Heart right ventricle (tissue), 16 donors: ENCODE measurements around the gene OR10AD1. TPM values are rescaled to one million over a fixed set of nuclear protein-coding genes. Genes with fewer than 3 reads are reported as not detected.

Experiments used
- ATAC-seq, 8 donors: fragments of 200-7000 bp; cut with Tn5 transposase; one replicate each; pipeline ENCODE4 v1.9.1; 2020; ENCODE audit warnings: mild to moderate bottlenecking in 8 of 8, moderate library complexity in 8 of 8, moderate number of reproducible peaks in 1 of 8
- DNase-seq, 2 donors: peaks; one replicate each; pipeline ENCODE4 v3.0.0-alpha.2; 2020
- H3K27ac ChIP-seq, 10 donors: fragments of 200-600 bp; sonication (generic) in 2 of 10; one replicate each; pipeline versions ENCODE4 v1.5.0 to v1.8.0; 2020 to 2022; ENCODE audit warnings: mild to moderate bottlenecking in 3 of 10
- H3K27me3 ChIP-seq, 7 donors: fragments of 200-600 bp; one replicate each; pipeline ENCODE4 v1.8.0; 2021 to 2022; ENCODE audit warnings: mild to moderate bottlenecking in 2 of 7
- H3K36me3 ChIP-seq, 9 donors: fragments of 200-600 bp; sonication (generic) in 1 of 9; one replicate each; pipeline versions ENCODE4 v1.5.0 to v1.8.0; 2020 to 2022; ENCODE audit warnings: mild to moderate bottlenecking in 2 of 9
- H3K4me1 ChIP-seq, 9 donors: fragments of 200-600 bp; sonication (generic) in 1 of 9; one replicate each; pipeline versions ENCODE4 v1.5.0 to v1.8.0; 2020 to 2022; ENCODE audit warnings: mild to moderate bottlenecking in 4 of 9
- H3K4me3 ChIP-seq, 10 donors: fragments of 200-600 bp; sonication (generic) in 2 of 10; one replicate each; pipeline versions ENCODE4 v1.5.0 to v1.8.0; 2020 to 2022; ENCODE audit warnings: mild to moderate bottlenecking in 7 of 10, moderate library complexity in 2 of 10
- H3K9me3 ChIP-seq, 11 donors: fragments of 200-600 bp in 10 of 11; sonication (generic) in 2 of 11; one replicate each; pipeline versions ENCODE4 v1.5.0 to v1.8.0; 2013 to 2022; ENCODE audit warnings: mild to moderate bottlenecking in 2 of 11, control low read depth in 1 of 11, moderate library complexity in 1 of 11
- WGBS, 2 donors: extraction: QIAGEN DNeasy Blood & Tissue Kit; methylation state at CpG; one replicate each; pipeline ENCODE4 v1.1.7; 2013; ENCODE audit warnings: inconsistent platforms in 1 of 2; 5-methylcytosine and 5-hydroxymethylcytosine counted together
- intact Hi-C, 10 donors: fragments of 100-400 bp; cut with DNase I; formaldehyde crosslinking; loops; one replicate each; pipeline versions ENCODE4 v1.11.1 to v1.14.2; 2022
- polyA plus RNA-seq, 2 donors: library from polyadenylated mRNA; stranded (reverse); fragments of 200-250 nt; gene quantifications; one replicate each; pipeline ENCODE4 v1.2.3, GENCODE V29; 2013
- total RNA-seq, 10 donors: library from RNA; stranded (reverse); fragmentation: NEBNext Ultra II Directional in 3 of 10; extraction: Animal tissue kit (Norgen Biotek cat#: 25700) in 3 of 10; gene quantifications; one replicate each; pipeline versions ENCODE4 v1.2.1 to v1.2.4, GENCODE V29; 2021 to 2023
- TF ChIP-seq, protein P1 (sequence below), 9 donors: fragments of 200-600 bp; sonication (generic) in 2 of 9; IDR thresholded peaks; one replicate each; pipeline versions ENCODE4 v1.5.0 to v1.8.0; 2021 to 2022; ENCODE audit warnings: antibody characterized with exemption in 9 of 9, mild to moderate bottlenecking in 5 of 9, moderate library complexity in 1 of 9
- donor health status: Arrhythmogenic right ventricular cardiomyopathy.
- donor health status: ischemic (EF 13 %, LVEDD 7.1; RV severe dilation, severe dysfunction).
- donor health status: healthy with polysubstance abuse.
- donor health status: DM: no; HTN: yes; CAD: no.
- donor health status: DM: no; HTN: no; CAD: no.
- donor health status: ischemic (EF 25% LVEDD 6.9; RV normal size, moderate dysfunction).
- donor health status: ischemic (EF 25% LVEDD 5.7; RV mildly dilated, moderate dysfunction).
- donor health status: healthy.
- donor health status: DM: yes; HTN: yes; CAD: no.
- donor health status: Ischemic cardiomyopathy.
- donor health status: ischemic (EF 35%, LVEDD 5.7; RV mildly dilated, moderate dysfunction).
- donor health status: nonischemic (EF 11% LVEDD 7.7; RV severe dilation, severe dysfunction).
- donor health status: DM: yes; HTN: yes; CAD: no.
- donor health status: PGD.
- donor health status: ischemic (EF 29% LVEDD 5.4; RV normal size, mild dysfunction).
- donor health status: nonischemic (EF 23%, LVEDD 6.1; RV moderate dilation, normal function).

OR10AD1 gene
- total and polyA plus RNA-seq, 12 donors = not detected

DNA sequence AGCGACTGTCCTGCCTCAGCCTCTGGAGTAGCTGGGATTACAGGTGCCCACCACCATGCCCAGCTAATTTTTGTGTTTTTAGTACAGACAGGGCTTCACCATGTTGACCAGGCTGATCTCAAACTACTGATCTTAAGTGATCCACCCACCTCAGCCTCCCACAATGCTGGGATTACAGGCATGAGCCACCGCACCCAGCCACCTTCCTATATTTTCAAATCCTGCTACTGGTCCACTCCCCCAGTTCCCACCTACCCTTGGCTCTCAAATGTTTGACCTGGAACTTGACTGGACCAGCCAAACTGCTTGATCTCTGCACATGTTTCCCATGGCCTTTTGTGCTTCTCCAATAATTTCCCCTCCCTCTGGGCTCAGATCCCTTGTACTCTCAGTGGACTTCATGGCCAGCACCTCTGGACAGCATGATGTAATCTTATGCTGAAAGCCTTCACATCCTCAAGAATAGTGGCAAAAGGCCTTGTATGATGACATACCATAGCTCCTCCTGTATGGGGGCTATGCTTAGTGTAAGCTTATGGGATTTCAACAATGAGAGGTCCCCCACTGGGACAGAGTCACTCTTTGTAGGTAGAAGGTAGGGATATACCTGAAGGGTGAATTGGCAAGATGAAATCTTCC is 22.1 kb downstream of the OR10AD1 start:
- ATAC-seq (peak in 2 of 8 donors; percentile 26 to 34), DNase-seq (no peak)
- Histone ChIP-seq H3K27ac (peak overlapping the region in 2 of 10 donors; percentile 6 to 21), H3K27me3 (peaks cover 0 to 96% (median 79%) of the 10 kb centered on the region in 7 donors), H3K36me3 (no peaks in the 10 kb centered on the region), H3K9me3 (no peaks in the 10 kb centered on the region), H3K4me3 (no peak overlapping the region), H3K4me1 (peaks cover 0 to 27% (median 22%) of the 10 kb centered on the region in 9 donors)
- TF ChIP-seq, protein P1, sequence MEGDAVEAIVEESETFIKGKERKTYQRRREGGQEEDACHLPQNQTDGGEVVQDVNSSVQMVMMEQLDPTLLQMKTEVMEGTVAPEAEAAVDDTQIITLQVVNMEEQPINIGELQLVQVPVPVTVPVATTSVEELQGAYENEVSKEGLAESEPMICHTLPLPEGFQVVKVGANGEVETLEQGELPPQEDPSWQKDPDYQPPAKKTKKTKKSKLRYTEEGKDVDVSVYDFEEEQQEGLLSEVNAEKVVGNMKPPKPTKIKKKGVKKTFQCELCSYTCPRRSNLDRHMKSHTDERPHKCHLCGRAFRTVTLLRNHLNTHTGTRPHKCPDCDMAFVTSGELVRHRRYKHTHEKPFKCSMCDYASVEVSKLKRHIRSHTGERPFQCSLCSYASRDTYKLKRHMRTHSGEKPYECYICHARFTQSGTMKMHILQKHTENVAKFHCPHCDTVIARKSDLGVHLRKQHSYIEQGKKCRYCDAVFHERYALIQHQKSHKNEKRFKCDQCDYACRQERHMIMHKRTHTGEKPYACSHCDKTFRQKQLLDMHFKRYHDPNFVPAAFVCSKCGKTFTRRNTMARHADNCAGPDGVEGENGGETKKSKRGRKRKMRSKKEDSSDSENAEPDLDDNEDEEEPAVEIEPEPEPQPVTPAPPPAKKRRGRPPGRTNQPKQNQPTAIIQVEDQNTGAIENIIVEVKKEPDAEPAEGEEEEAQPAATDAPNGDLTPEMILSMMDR (IDR thresholded peaks at IDR 0.05) = no peak
- 84 to 92% methylated on average over 2 of the region's 2 CpGs for WGBS, 2 donors
- intact Hi-C loops = loop anchor here in 1 of 10 donors (10.0 kb wide), 1 partner anchor 444 kb away; no protein-coding TSS in a partner anchor

DNA sequence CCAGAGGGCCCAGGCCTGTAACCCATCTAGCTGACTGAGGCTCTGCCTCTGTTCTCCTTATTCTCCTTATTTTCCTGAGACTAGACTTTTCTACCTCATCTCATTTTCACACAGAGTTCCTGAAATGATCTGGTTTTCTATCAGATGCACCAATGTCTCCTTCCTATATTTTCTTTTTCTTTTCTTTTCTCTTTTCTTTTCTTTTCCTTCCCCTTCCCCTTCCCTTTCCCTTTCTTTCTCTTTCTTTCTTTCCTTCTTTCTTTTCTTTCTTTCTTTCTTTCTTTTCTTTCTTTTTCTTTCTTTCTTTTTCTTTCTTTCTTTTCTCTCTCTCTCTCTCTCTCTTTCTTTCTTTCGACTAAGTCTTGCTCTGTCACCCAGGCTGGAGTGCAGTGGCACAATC is 22.7 kb downstream of the OR10AD1 start:
- TF ChIP-seq, protein P1 (IDR thresholded peaks at IDR 0.05) = no peak

DNA sequence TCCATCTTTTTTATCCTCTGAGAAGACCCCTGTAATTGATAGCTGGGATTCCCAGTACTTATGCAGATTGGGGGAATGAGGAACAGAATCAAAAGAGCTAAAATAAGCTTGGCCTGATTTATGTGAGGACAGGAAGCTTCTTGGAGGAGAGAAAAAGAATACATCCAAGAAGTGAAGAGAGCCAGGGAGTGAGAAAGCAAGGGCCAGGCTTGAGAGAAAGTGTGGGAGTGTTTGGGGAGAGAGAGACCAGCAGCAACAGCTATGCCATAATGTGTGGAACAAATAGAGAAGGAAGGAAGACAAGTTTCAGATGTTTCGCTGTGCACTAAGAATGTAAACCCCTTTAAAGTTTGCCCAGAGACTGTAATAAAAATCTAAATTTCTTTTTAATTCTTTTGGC is 23.6 kb downstream of the OR10AD1 start:
- Histone ChIP-seq H3K27ac (no peak overlapping the region), H3K27me3 (peaks cover 0 to 93% (median 69%) of the 10 kb centered on the region in 7 donors), H3K9me3 (no peaks in the 10 kb centered on the region), H3K4me1 (peaks cover 0 to 23% (median 20%) of the 10 kb centered on the region in 9 donors), H3K36me3 (no peaks in the 10 kb centered on the region), H3K4me3 (no peak overlapping the region)
- no peak for DNase-seq
- intact Hi-C loops = no loop called here
- 92 to 93% methylated on average over 1 of the region's 1 CpG for WGBS, 2 donors
- TF ChIP-seq, protein P1 (IDR thresholded peaks at IDR 0.05) = no peak
- ATAC-seq = no peak

More for the DNA sequence above, 22.7 kb downstream of the OR10AD1 start:
- WGBS, 2 donors = 83 to 96% methylated on average over 1 of the region's 1 CpG
- intact Hi-C loops = loop anchor here in 1 of 10 donors (10.0 kb wide), 1 partner anchor 444 kb away; no protein-coding TSS in a partner anchor
- peaks cover 0 to 27% (median 22%) of the 10 kb centered on the region in 9 donors for H3K4me1 ChIP-seq
- DNase-seq = no peak
- no peak overlapping the region for H3K4me3 ChIP-seq
- no peak overlapping the region for H3K27ac ChIP-seq
- ATAC-seq = no peak
- no peaks in the 10 kb centered on the region for H3K9me3 ChIP-seq
- peaks cover 0 to 98% (median 78%) of the 10 kb centered on the region in 7 donors for H3K27me3 ChIP-seq
- no peaks in the 10 kb centered on the region for H3K36me3 ChIP-seq

DNA sequence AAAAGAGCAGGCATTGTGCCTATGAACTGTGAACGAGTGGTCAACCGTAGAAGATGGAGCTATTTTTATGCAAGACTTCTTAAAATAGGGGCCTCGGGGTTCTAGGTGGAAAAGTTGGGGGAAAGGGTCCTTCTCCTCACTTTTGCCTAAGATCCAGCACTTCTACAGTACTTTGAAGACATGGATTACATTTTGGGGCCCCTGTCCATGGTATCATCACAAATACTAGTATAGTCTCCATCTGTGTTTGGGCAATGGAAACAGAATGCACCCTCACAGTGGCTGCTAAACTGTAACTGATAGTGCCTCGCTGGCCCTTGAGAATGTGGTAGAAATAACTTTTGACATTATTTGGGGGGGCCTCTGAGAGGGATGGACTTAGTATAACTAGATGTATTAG is 25.1 kb downstream of the OR10AD1 start:
- intact Hi-C loops = no loop called here
- Histone ChIP-seq H3K27me3 (peaks cover 0 to 78% (median 57%) of the 10 kb centered on the region in 7 donors), H3K9me3 (no peaks in the 10 kb centered on the region), H3K4me1 (peaks cover 0 to 11% (median 7%) of the 10 kb centered on the region in 9 donors), H3K36me3 (no peaks in the 10 kb centered on the region), H3K4me3 (no peak overlapping the region), H3K27ac (no peak overlapping the region)
- WGBS, 2 donors = 60 to 65% methylated on average over 4 of the region's 4 CpGs
- TF ChIP-seq, protein P1 (IDR thresholded peaks at IDR 0.05) = no peak
- ATAC-seq (no peak), DNase-seq (no peak)
